Neural cell (in vitro differentiated cells): ENCODE measurements around the gene IMMP2L. TPM values are rescaled to one million over a fixed set of nuclear protein-coding genes. Genes with fewer than 3 reads are reported as not detected.

Experiments
- H2AFZ ChIP-seq: fragments of 200-600, 300-800 bp; sonication (generic), shearing (Covaris generic); 2 replicates; pipeline ENCODE4 v1.6.0; 2014; ENCODE audit warnings: low read depth, mild to moderate bottlenecking, antibody characterized with exemption, low read length, moderate library complexity
- H3F3A ChIP-seq: fragments of 200-600 bp; shearing (Covaris generic); 2 replicates; pipeline ENCODE4 v1.6.1; 2016; ENCODE audit warnings: mild to moderate bottlenecking, moderate library complexity, mixed read lengths, antibody characterized with exemption, low read length; ENCODE audit not compliant: insufficient read depth, poor library complexity, severe bottlenecking
- H3K27ac ChIP-seq: fragments of 200-600, 300-800 bp; sonication (generic), shearing (Covaris generic); 2 replicates; pipeline ENCODE4 v1.5.1; 2014; ENCODE audit warnings: mild to moderate bottlenecking, low read length, moderate library complexity
- H3K27me3 ChIP-seq: fragments of 300-800, 200-600 bp; sonication (generic), shearing (Covaris generic); 2 replicates; pipeline ENCODE4 v1.6.0; 2014; ENCODE audit warnings: mild to moderate bottlenecking, low read depth, low read length, moderate library complexity; ENCODE audit not compliant: insufficient read depth
- H3K36me3 ChIP-seq: fragments of 300-800, 200-600 bp; sonication (generic), shearing (Covaris generic); 2 replicates; pipeline ENCODE4 v1.5.1; 2014; ENCODE audit warnings: mild to moderate bottlenecking, antibody characterized with exemption, low read length, moderate library complexity; ENCODE audit not compliant: insufficient read depth
- H3K4me2 ChIP-seq: fragments of 300-800, 200-600 bp; sonication (generic), shearing (Covaris generic); 2 replicates; pipeline ENCODE4 v1.6.0; 2014; ENCODE audit warnings: mild to moderate bottlenecking, low read length
- H3K4me3 ChIP-seq: fragments of 300-800, 200-600 bp; sonication (generic), shearing (Covaris generic); 2 replicates; pipeline ENCODE4 v1.5.1; 2014; ENCODE audit warnings: mild to moderate bottlenecking, low read length, moderate library complexity
- H3K79me2 ChIP-seq: fragments of 200-600 bp; shearing (Covaris generic); replicated peaks from 2 replicates; pipeline ENCODE4 v1.6.0; 2014; ENCODE audit warnings: mild to moderate bottlenecking, low read length, moderate library complexity; ENCODE audit not compliant: insufficient read depth
- H3K9ac ChIP-seq: fragments of 300-800, 200-600 bp; sonication (generic), shearing (Covaris generic); 2 replicates; pipeline ENCODE4 v1.6.1; 2016; ENCODE audit warnings: mild to moderate bottlenecking, low read length, mixed read lengths
- H3K9me2 ChIP-seq: fragments of 200-600 bp; shearing (Covaris generic); 2 replicates; pipeline ENCODE4 v1.6.1; 2016; ENCODE audit warnings: mild to moderate bottlenecking, low read length, mixed read lengths; ENCODE audit not compliant: insufficient read depth
- H3K9me3 ChIP-seq: fragments of 200-600, 300-800 bp; sonication (generic), shearing (Covaris generic); 2 replicates; pipeline ENCODE4 v1.6.1; 2016; ENCODE audit warnings: mild to moderate bottlenecking, mixed run types, low read length, moderate library complexity, mixed read lengths
- H4K20me1 ChIP-seq: fragments of 200-600 bp; shearing (Covaris generic); 2 replicates; pipeline ENCODE4 v1.6.1; 2016; ENCODE audit warnings: mild to moderate bottlenecking, mixed run types; ENCODE audit not compliant: insufficient read depth
- CTCF ChIP-seq: fragments of 450-650 bp; IDR thresholded peaks from 2 replicates; pipeline ENCODE4 v1.5.1; 2014; ENCODE audit warnings: antibody characterized with exemption, mild to moderate bottlenecking, moderate library complexity; ENCODE audit not compliant: poor library complexity, severe bottlenecking
- EP300 ChIP-seq: fragments of 450-650 bp; conservative IDR thresholded peaks from 2 replicates; pipeline ENCODE4 v1.6.1; 2014; ENCODE audit warnings: antibody characterized with exemption, mild to moderate bottlenecking, moderate library complexity; ENCODE audit not compliant: poor library complexity, severe bottlenecking
- EZH2 ChIP-seq: fragments of 200-600, 300-800 bp; shearing (Covaris generic), sonication (generic); IDR thresholded peaks from 2 replicates; pipeline ENCODE4 v1.6.1; 2014; ENCODE audit warnings: antibody characterized with exemption, low read length, borderline replicate concordance, mild to moderate bottlenecking; ENCODE audit not compliant: insufficient read depth, poor library complexity, severe bottlenecking
- MXI1 ChIP-seq: fragments of 450-650 bp; conservative IDR thresholded peaks from 2 replicates; pipeline ENCODE4 v1.6.1; 2014; ENCODE audit warnings: antibody characterized with exemption, mild to moderate bottlenecking; ENCODE audit not compliant: poor library complexity, severe bottlenecking
- POLR2AphosphoS5 ChIP-seq: IDR thresholded peaks from 2 replicates; pipeline ENCODE4 v1.6.1; 2012
- RAD21 ChIP-seq: fragments of 450-650 bp; conservative IDR thresholded peaks from 2 replicates; pipeline ENCODE4 v1.6.1; 2014; ENCODE audit warnings: antibody characterized with exemption, mild to moderate bottlenecking, moderate library complexity
- REST ChIP-seq: IDR thresholded peaks from 2 replicates; pipeline ENCODE4 v1.6.1; 2012; ENCODE audit warnings: borderline replicate concordance
- SMC3 ChIP-seq: fragments of 450-650 bp; conservative IDR thresholded peaks from 2 replicates; pipeline ENCODE4 v1.6.1; 2014; ENCODE audit warnings: antibody characterized with exemption, mild to moderate bottlenecking, moderate library complexity; ENCODE audit not compliant: poor library complexity
- TAF1 ChIP-seq: IDR thresholded peaks from 2 replicates; pipeline ENCODE4 v1.6.1; 2012; ENCODE audit warnings: low read depth
- polyA plus RNA-seq: library from polyadenylated mRNA; depleted of rRNA; stranded (reverse); fragments of >200 nt; gene quantifications from 2 replicates; pipeline ENCODE4 v1.2.3, GENCODE V29; 2014

The IMMP2L gene
- polyA plus RNA-seq, 1 donor from 2014 or later, result 9.7 TPM

- H3K9me2 ChIP-seq, result no peaks in the 10 kb centered on the region
- H3K9ac ChIP-seq, result no peak overlapping the region
- no peaks in the 10 kb centered on the region for H3K36me3 ChIP-seq
- H3K4me2 ChIP-seq, result no peak overlapping the region
- no peak overlapping the region for H3K4me3 ChIP-seq
- no peaks in the 10 kb centered on the region for H3K79me2 ChIP-seq
- no peak overlapping the region for H3K27ac ChIP-seq
- no peaks in the 10 kb centered on the region for H3F3A ChIP-seq
- H3K9me3 ChIP-seq, result no peaks in the 10 kb centered on the region
- no peaks in the 10 kb centered on the region for H4K20me1 ChIP-seq
- H2AFZ ChIP-seq, result no peak overlapping the region
- TF ChIP-seq SMC3 (no peak), MXI1 (no peak), REST (no peak), RAD21 (no peak), EP300 (no peak), TAF1 (no peak), POLR2AphosphoS5 (no peak), CTCF (no peak), EZH2 (no peak)
- no peaks in the 10 kb centered on the region for H3K27me3 ChIP-seq
Measured at GRCh38 chr7:110750931-110751605, 811.2 kb downstream of the IMMP2L start.

- no peaks in the 10 kb centered on the region for H3K9me2 ChIP-seq
- no peak overlapping the region for H3K4me3 ChIP-seq
- no peak overlapping the region for H3K4me2 ChIP-seq
- no peaks in the 10 kb centered on the region for H3K27me3 ChIP-seq
- H3F3A ChIP-seq, result no peaks in the 10 kb centered on the region
- H3K79me2 ChIP-seq, result no peaks in the 10 kb centered on the region
- no peaks in the 10 kb centered on the region for H3K9me3 ChIP-seq
- TF ChIP-seq POLR2AphosphoS5 (no peak), TAF1 (no peak), REST (no peak), EZH2 (no peak), CTCF (no peak), RAD21 (no peak), SMC3 (no peak), MXI1 (no peak), EP300 (no peak)
- no peak overlapping the region for H3K9ac ChIP-seq
- no peaks in the 10 kb centered on the region for H3K36me3 ChIP-seq
- no peak overlapping the region for H3K27ac ChIP-seq
- no peaks in the 10 kb centered on the region for H4K20me1 ChIP-seq
- H2AFZ ChIP-seq, result no peak overlapping the region
Measured at GRCh38 chr7:110733221-110733620, 829.1 kb downstream of the IMMP2L start.
